Osteocyte (in vitro differentiated cells): ENCODE results near the gene TMEM92. TPM values are rescaled to one million over a fixed set of nuclear protein-coding genes. Genes with fewer than 3 reads are reported as not detected.
A peak's percentile ranks its signal among the peaks of the same experiment; 100 is the strongest.

Source experiments
- DNase-seq: peaks from one replicate; pipeline ENCODE4 v3.0.0; 2021; ENCODE audit warnings: mixed read lengths; ENCODE audit not compliant: unreplicated experiment; ENCODE audit errors: extremely low spot score
- H3K27ac Mint-ChIP-seq: one replicate; pipeline ENCODE4 v1.8.0; 2021; ENCODE audit warnings: mild to moderate bottlenecking, mixed read lengths; ENCODE audit not compliant: unreplicated experiment
- H3K27me3 Mint-ChIP-seq: one replicate; pipeline ENCODE4 v1.8.0; 2021; ENCODE audit warnings: mixed read lengths; ENCODE audit not compliant: unreplicated experiment
- H3K36me3 Mint-ChIP-seq: one replicate; pipeline ENCODE4 v1.8.0; 2021; ENCODE audit warnings: mixed read lengths; ENCODE audit not compliant: unreplicated experiment
- H3K4me1 Mint-ChIP-seq: one replicate; pipeline ENCODE4 v1.8.0; 2021; ENCODE audit warnings: mixed read lengths; ENCODE audit not compliant: unreplicated experiment
- H3K4me3 Mint-ChIP-seq: one replicate; pipeline ENCODE4 v1.8.0; 2021; ENCODE audit warnings: mild to moderate bottlenecking, moderate library complexity, mixed read lengths; ENCODE audit not compliant: unreplicated experiment
- H3K9me3 Mint-ChIP-seq: one replicate; pipeline ENCODE4 v1.8.0; 2021; ENCODE audit warnings: mixed read lengths; ENCODE audit not compliant: unreplicated experiment
- total RNA-seq: library from RNA; stranded (reverse); gene quantifications from 2 replicates; pipeline ENCODE4 v1.2.1, GENCODE V29; 2021
- TF ChIP-seq, protein P1 (sequence below): fragments of 200-600 bp; sonication (generic); IDR thresholded peaks from 2 replicates; pipeline ENCODE4 v1.5.0; 2021; ENCODE audit warnings: antibody characterized with exemption, mild to moderate bottlenecking, moderate library complexity

TMEM92 gene
- total RNA-seq, 1 donor from 2014 or later = 4.3 TPM

- DNase-seq = peak; percentile 90
- Mint-ChIP-seq H3K27ac (peak overlapping the region; percentile 91), H3K4me3 (no peak overlapping the region), H3K9me3 (no peaks in the 10 kb centered on the region), H3K36me3 (no peaks in the 10 kb centered on the region), H3K4me1 (peaks cover 82% of the 10 kb centered on the region), H3K27me3 (no peaks in the 10 kb centered on the region)
- TF ChIP-seq, protein P1, sequence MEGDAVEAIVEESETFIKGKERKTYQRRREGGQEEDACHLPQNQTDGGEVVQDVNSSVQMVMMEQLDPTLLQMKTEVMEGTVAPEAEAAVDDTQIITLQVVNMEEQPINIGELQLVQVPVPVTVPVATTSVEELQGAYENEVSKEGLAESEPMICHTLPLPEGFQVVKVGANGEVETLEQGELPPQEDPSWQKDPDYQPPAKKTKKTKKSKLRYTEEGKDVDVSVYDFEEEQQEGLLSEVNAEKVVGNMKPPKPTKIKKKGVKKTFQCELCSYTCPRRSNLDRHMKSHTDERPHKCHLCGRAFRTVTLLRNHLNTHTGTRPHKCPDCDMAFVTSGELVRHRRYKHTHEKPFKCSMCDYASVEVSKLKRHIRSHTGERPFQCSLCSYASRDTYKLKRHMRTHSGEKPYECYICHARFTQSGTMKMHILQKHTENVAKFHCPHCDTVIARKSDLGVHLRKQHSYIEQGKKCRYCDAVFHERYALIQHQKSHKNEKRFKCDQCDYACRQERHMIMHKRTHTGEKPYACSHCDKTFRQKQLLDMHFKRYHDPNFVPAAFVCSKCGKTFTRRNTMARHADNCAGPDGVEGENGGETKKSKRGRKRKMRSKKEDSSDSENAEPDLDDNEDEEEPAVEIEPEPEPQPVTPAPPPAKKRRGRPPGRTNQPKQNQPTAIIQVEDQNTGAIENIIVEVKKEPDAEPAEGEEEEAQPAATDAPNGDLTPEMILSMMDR = no peak
These were observed 15.4 kb upstream of the TMEM92 start for GRCh38 chr17:50258647-50259476.

DNA sequence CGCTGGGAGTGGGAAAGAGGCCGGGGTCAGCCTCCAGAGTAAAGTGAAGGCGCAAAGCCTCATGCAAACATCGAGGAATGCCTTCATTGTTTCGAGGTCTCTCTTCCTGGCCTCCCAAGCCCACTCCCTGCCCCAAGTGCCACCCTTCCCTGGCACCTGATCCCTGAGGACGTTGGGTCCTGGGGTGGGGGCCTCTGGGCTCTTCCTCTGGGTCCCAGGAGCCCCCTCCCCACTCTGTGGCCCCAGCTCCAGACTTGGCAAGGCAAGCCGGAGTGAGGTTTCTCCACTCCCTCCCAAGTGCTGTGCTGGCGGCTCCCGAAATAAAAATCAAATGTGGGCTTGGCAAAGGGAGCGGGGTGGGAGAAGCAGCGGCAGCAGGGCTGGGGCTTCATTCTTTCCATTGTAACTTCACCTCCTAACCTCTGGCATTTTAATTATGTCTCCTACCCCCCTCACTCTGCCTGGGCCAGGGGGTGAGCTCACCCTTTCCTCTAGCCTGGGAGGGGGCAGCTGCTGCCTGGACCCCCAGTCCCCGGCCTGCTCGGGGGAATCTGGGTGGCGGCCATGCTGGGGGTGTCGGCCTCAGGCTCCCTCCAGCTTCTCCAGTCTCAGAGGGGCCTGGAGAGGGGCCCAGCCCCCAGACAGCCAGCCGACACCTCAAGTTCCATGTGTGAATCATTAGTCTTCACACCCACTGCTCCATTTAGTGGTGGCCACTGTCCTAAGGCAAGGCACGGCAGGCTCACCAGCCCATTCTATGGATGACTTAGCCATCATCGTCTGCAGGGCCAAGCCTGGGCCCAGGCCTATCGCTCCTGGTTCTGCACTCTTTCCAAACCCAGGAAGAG lies 14.6 kb upstream of the TMEM92 start:
- H3K36me3 Mint-ChIP-seq = no peaks in the 10 kb centered on the region
- DNase-seq = peak; percentile 84
- H3K27me3 Mint-ChIP-seq = no peaks in the 10 kb centered on the region
- H3K27ac Mint-ChIP-seq = peak overlapping the region; percentile 91
- no peaks in the 10 kb centered on the region for H3K9me3 Mint-ChIP-seq
- peaks cover 90% of the 10 kb centered on the region for H3K4me1 Mint-ChIP-seq
- TF ChIP-seq, protein P1 = no peak
- H3K4me3 Mint-ChIP-seq = no peak overlapping the region

- Mint-ChIP-seq H3K36me3 (no peaks in the 10 kb centered on the region), H3K4me3 (no peak overlapping the region), H3K4me1 (peaks cover 94% of the 10 kb centered on the region), H3K27ac (peak overlapping the region; percentile 91), H3K9me3 (no peaks in the 10 kb centered on the region), H3K27me3 (no peaks in the 10 kb centered on the region)
- DNase-seq = no peak
- TF ChIP-seq, protein P1 = no peak
These were observed 13.8 kb upstream of the TMEM92 start for GRCh38 chr17:50260501-50260911.

DNA sequence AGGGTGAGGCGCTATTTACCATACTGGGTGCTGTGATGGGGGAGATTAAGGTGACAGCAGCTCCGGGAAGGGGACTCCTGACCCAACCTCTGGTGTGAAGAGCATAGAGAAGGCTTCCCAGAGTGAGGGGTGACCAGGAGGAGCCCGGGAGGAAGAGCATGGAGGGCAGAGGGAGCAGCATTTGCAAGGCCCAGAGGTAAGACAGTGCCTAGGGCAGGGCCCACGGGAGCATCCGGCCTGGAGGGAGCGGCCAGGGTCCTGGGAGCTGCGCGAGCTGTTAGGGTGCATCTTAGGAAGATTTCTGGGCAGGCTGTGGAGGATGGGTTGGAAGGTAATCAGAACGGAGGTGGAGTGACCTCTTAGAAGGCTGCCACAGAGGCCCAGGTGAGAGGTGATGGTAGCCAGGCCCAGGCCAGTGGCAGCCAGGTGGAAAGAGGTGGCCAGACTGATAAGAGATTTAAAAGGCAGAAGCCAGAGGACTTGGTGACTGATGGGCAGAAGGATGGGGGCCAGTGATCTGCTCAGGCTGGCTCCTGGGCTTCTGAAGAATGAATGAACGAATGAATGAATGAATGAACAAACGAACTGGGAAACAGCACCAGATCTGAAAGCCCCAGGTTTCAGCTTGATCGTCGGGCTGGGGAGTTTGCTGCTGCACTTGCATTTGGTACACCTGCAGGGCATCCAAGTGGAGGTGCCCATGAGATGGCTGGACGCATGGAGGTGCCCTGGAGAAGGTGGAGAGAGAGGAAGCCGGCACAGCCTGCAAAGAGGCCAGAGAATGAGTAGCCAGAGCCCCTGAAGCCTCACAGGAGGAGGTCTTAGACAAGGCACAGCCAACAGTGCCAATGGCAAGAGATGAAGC lies 13.0 kb upstream of the TMEM92 start:
- peaks cover 96% of the 10 kb centered on the region for H3K4me1 Mint-ChIP-seq
- no peaks in the 10 kb centered on the region for H3K27me3 Mint-ChIP-seq
- H3K36me3 Mint-ChIP-seq = no peaks in the 10 kb centered on the region
- H3K27ac Mint-ChIP-seq = peak overlapping the region; percentile 91
- H3K9me3 Mint-ChIP-seq = no peaks in the 10 kb centered on the region
- DNase-seq = no peak
- no peak overlapping the region for H3K4me3 Mint-ChIP-seq
- TF ChIP-seq, protein P1 = no peak
